ENCODE measurements around the gene WIF1. TPM values are rescaled to one million over a fixed set of nuclear protein-coding genes. Genes with fewer than 3 reads are reported as not detected.

Gene WIF1
- total RNA-seq, 1 experiment from 2014 or later: 1.8 TPM

DNA sequence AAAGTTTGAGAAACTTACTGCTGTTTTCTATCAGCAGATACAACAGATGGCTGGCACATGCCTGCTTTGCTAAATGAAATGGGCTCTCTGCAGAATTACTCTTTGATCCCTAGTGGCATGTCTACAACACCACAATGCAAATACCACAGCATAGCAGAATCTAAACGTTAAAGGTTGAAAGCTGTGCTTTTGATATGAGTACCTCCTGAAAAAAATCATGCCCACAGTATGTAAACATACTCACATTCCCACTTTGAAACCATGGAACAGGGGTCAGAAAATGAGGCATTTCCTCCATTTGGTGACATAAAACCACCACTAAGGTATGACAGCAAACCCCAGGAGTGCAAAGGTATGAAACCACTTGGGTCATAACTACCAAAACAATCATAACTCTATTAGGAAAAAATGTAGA, 7.5 kb downstream of the WIF1 start:
- Mint-ChIP-seq H3K36me3 (no peaks in the 10 kb centered on the region), H3K9me3 (no peaks in the 10 kb centered on the region), H3K27ac (no peak overlapping the region), H3K27me3 (ENCODE audit: low read depth) (peaks cover 15% of the 10 kb centered on the region), H3K4me1 (no peaks in the 10 kb centered on the region), H3K4me3 (no peak overlapping the region)
- no peak for DNase-seq (ENCODE audit: low spot score)
- ChIA-PET POLR2A (no interaction called here), CTCF (interaction anchor here (3.9 kb wide), 1 partner anchor 312 kb away, joined by 14 read pairs; no protein-coding TSS in a partner anchor)
- TF ChIP-seq ZNF232 (CRISPR knock-in tag; IDR thresholded peaks at IDR 0.05) (no peak), USF2 (CRISPR knock-in tag; IDR thresholded peaks at IDR 0.05) (no peak), ZNF121 (CRISPR knock-in tag; IDR thresholded peaks at IDR 0.05) (no peak), RORB (CRISPR knock-in tag; IDR thresholded peaks at IDR 0.05) (no peak), ZNF416 (CRISPR knock-in tag; IDR thresholded peaks at IDR 0.05) (no peak), CREB1 (CRISPR knock-in tag; IDR thresholded peaks at IDR 0.05) (no peak), GABPB1 (CRISPR knock-in tag; IDR thresholded peaks at IDR 0.05) (no peak), AFF4 (CRISPR knock-in tag; IDR thresholded peaks at IDR 0.05; ENCODE audit: borderline replicate concordance) (no peak), SOX15 (CRISPR knock-in tag; IDR thresholded peaks at IDR 0.05) (no peak), ERG (CRISPR knock-in tag; IDR thresholded peaks at IDR 0.05) (no peak), ZNF671 (CRISPR knock-in tag; IDR thresholded peaks at IDR 0.05) (no peak), KAT7 (CRISPR knock-in tag; IDR thresholded peaks at IDR 0.05; ENCODE audit: borderline replicate concordance) (no peak), EMX1 (CRISPR knock-in tag; IDR thresholded peaks at IDR 0.05) (no peak)
- TF ChIP-seq, protein P1, sequence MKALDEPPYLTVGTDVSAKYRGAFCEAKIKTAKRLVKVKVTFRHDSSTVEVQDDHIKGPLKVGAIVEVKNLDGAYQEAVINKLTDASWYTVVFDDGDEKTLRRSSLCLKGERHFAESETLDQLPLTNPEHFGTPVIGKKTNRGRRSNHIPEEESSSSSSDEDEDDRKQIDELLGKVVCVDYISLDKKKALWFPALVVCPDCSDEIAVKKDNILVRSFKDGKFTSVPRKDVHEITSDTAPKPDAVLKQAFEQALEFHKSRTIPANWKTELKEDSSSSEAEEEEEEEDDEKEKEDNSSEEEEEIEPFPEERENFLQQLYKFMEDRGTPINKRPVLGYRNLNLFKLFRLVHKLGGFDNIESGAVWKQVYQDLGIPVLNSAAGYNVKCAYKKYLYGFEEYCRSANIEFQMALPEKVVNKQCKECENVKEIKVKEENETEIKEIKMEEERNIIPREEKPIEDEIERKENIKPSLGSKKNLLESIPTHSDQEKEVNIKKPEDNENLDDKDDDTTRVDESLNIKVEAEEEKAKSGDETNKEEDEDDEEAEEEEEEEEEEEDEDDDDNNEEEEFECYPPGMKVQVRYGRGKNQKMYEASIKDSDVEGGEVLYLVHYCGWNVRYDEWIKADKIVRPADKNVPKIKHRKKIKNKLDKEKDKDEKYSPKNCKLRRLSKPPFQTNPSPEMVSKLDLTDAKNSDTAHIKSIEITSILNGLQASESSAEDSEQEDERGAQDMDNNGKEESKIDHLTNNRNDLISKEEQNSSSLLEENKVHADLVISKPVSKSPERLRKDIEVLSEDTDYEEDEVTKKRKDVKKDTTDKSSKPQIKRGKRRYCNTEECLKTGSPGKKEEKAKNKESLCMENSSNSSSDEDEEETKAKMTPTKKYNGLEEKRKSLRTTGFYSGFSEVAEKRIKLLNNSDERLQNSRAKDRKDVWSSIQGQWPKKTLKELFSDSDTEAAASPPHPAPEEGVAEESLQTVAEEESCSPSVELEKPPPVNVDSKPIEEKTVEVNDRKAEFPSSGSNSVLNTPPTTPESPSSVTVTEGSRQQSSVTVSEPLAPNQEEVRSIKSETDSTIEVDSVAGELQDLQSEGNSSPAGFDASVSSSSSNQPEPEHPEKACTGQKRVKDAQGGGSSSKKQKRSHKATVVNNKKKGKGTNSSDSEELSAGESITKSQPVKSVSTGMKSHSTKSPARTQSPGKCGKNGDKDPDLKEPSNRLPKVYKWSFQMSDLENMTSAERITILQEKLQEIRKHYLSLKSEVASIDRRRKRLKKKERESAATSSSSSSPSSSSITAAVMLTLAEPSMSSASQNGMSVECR (CRISPR knock-in tag; IDR thresholded peaks at IDR 0.05; ENCODE audit: borderline replicate concordance): no peak
- TF ChIP-seq, protein P2, sequence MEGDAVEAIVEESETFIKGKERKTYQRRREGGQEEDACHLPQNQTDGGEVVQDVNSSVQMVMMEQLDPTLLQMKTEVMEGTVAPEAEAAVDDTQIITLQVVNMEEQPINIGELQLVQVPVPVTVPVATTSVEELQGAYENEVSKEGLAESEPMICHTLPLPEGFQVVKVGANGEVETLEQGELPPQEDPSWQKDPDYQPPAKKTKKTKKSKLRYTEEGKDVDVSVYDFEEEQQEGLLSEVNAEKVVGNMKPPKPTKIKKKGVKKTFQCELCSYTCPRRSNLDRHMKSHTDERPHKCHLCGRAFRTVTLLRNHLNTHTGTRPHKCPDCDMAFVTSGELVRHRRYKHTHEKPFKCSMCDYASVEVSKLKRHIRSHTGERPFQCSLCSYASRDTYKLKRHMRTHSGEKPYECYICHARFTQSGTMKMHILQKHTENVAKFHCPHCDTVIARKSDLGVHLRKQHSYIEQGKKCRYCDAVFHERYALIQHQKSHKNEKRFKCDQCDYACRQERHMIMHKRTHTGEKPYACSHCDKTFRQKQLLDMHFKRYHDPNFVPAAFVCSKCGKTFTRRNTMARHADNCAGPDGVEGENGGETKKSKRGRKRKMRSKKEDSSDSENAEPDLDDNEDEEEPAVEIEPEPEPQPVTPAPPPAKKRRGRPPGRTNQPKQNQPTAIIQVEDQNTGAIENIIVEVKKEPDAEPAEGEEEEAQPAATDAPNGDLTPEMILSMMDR (IDR thresholded peaks at IDR 0.05): no peak
- TF ChIP-seq, protein P3, sequence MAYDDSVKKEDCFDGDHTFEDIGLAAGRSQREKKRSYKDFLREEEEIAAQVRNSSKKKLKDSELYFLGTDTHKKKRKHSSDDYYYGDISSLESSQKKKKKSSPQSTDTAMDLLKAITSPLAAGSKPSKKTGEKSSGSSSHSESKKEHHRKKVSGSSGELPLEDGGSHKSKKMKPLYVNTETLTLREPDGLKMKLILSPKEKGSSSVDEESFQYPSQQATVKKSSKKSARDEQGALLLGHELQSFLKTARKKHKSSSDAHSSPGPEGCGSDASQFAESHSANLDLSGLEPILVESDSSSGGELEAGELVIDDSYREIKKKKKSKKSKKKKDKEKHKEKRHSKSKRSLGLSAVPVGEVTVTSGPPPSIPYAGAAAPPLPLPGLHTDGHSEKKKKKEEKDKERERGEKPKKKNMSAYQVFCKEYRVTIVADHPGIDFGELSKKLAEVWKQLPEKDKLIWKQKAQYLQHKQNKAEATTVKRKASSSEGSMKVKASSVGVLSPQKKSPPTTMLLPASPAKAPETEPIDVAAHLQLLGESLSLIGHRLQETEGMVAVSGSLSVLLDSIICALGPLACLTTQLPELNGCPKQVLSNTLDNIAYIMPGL (CRISPR knock-in tag; IDR thresholded peaks at IDR 0.05): no peak
- no peak for ATAC-seq

Data from WTC11 (cell line).